Activated CD8-positive, alpha-beta memory T cell treated with anti-CD3 and anti-CD28 coated beads, Interleukin-2, amount 10 ng/mL, durations not matched to agents 7 days and 5 days (primary cell): ENCODE data around the gene ADGRB2. TPM values are rescaled to one million over a fixed set of nuclear protein-coding genes. Genes with fewer than 3 reads are reported as not detected.
"Not testable (repeated sequence)": the region's sequence is repeated elsewhere in the genome, so short reads cannot be mapped to it uniquely, and the experiment has no call there.

ENCODE experiments used
- ATAC-seq: fragments of 150-1000 bp; cut with Tn5 transposase; one replicate; pipeline ENCODE4 v1.10.0; 2021; ENCODE audit warnings: moderate library complexity
- CTCF ChIA-PET: fragments of 350-600 bp; sonication (Branson Sonifier 250); formaldehyde crosslinking; loops from one replicate; lab custom pipeline; 2021; ENCODE audit warnings: antibody characterized with exemption; lab: Charles Lee
- DNase-seq: peaks from one replicate; pipeline ENCODE4 v3.0.0-alpha.2; 2020
- H3K27ac Mint-ChIP-seq: one replicate; pipeline ENCODE4 v1.8.0; 2021; ENCODE audit warnings: mild to moderate bottlenecking, mixed read lengths
- H3K27me3 Mint-ChIP-seq: one replicate; pipeline ENCODE4 v1.8.0; 2021; ENCODE audit warnings: mixed read lengths
- H3K36me3 Mint-ChIP-seq: one replicate; pipeline ENCODE4 v1.8.0; 2021; ENCODE audit warnings: mild to moderate bottlenecking, mixed read lengths
- H3K4me1 Mint-ChIP-seq: one replicate; pipeline ENCODE4 v1.8.0; 2021; ENCODE audit warnings: mixed read lengths
- H3K4me3 Mint-ChIP-seq: one replicate; pipeline ENCODE4 v1.8.0; 2021; ENCODE audit warnings: mild to moderate bottlenecking, moderate library complexity, mixed read lengths
- H3K9me3 Mint-ChIP-seq: one replicate; pipeline ENCODE4 v1.8.0; 2022; ENCODE audit warnings: low read depth, mixed read lengths
- total RNA-seq, 2 experiments: library from RNA; stranded (reverse); gene quantifications; one replicate each; pipeline ENCODE4 v1.2.3, GENCODE V29; 2021

Gene ADGRB2
- total RNA-seq, 2 experiments from 2014 or later: 0.07 to 1.3 TPM

DNA sequence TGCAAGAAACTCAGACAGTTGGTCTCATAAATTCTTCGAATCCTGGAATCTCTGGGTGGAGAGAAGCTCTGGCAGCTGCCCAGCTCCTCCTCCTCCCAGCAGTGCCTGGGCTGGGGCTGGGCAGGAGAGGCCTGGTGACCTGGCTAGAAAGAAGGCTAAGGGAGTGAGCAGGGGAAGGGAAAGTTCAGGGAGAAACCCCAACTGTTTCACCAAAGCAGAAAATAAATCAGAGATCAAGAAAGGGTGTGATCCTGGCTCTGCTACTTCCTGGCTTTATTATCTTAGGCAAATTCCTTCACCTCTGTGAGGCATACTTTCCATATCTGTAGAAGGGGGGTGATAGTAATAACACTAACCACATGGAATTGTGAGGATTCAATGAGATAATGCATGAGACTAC lies 51.5 kb downstream of the ADGRB2 start:
- no peak overlapping the region for H3K4me3 Mint-ChIP-seq
- H3K4me1 Mint-ChIP-seq: peaks cover 24% of the 10 kb centered on the region
- no peak for DNase-seq
- no peaks in the 10 kb centered on the region for H3K9me3 Mint-ChIP-seq
- peaks cover 78% of the 10 kb centered on the region for H3K27me3 Mint-ChIP-seq
- no peaks in the 10 kb centered on the region for H3K36me3 Mint-ChIP-seq
- CTCF ChIA-PET: interaction anchor here (0.6 to 7.0 kb wide), 4 partner anchors 33 to 77 kb away, joined by 3 to 60 read pairs (median 6); no protein-coding TSS in a partner anchor
- ATAC-seq: no peak
- no peak overlapping the region for H3K27ac Mint-ChIP-seq

DNA sequence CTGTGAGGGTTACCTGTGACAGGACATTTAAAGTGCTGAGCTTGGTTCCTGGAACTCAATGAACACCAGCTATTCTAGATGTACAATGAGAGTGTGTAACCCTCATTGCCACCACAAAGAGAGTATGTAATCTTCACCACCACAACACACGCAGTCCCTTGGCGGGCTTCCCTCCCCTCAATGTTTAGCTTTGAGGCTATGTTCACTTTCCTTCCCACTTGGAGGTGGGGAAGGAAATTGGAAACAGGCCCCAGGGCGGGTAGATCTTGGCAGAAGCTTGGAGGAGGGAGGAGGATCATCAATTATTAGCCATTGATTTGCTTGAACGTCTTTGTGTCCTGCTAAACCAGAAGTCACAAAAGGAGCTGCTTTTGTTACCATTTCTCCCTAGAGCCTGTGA lies 52.1 kb downstream of the ADGRB2 start:
- H3K9me3 Mint-ChIP-seq: no peaks in the 10 kb centered on the region
- no peak for ATAC-seq
- no peak for DNase-seq
- CTCF ChIA-PET: interaction anchor here (0.6 to 7.0 kb wide), 6 partner anchors 10 to 287 kb away, joined by 3 to 60 read pairs (median 4); no protein-coding TSS in a partner anchor
- no peak overlapping the region for H3K27ac Mint-ChIP-seq
- peaks cover 75% of the 10 kb centered on the region for H3K27me3 Mint-ChIP-seq
- H3K4me3 Mint-ChIP-seq: no peak overlapping the region
- peaks cover 28% of the 10 kb centered on the region for H3K4me1 Mint-ChIP-seq
- no peaks in the 10 kb centered on the region for H3K36me3 Mint-ChIP-seq

GRCh38 chr1:31708324-31708723 lies 55.8 kb downstream of the ADGRB2 start:
- CTCF ChIA-PET: interaction anchor here (1.6 to 2.6 kb wide), 3 partner anchors 9 to 81 kb away, joined by 3 to 11 read pairs (median 5); no protein-coding TSS in a partner anchor
- DNase-seq (no peak), ATAC-seq (no peak)
- Mint-ChIP-seq H3K27ac (no peak overlapping the region), H3K9me3 (no peaks in the 10 kb centered on the region), H3K27me3 (peaks cover 61% of the 10 kb centered on the region), H3K4me3 (no peak overlapping the region), H3K4me1 (peaks cover 40% of the 10 kb centered on the region), H3K36me3 (no peaks in the 10 kb centered on the region)

DNA sequence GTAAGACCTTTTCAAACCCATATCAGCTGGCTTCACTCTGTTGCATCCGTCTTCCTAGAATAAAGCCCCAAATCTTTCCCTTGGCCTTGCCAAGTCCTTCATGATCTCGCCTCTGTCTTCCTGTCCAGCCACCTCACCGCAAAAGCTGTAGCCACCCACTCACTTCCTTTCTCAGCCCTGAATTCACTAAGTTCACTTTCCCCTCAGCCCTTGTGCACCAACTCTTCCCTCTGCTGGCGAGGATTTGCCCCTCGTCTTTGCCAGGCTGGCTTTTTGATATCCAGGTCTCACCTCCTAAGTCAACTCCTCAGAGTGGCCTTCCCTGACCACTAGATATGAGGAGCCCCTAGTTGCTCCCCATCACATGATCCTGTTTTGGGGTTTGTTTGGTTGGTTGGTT lies 56.4 kb downstream of the ADGRB2 start:
- no peak for ATAC-seq
- Mint-ChIP-seq H3K36me3 (no peaks in the 10 kb centered on the region), H3K4me1 (peaks cover 40% of the 10 kb centered on the region)

DNA sequence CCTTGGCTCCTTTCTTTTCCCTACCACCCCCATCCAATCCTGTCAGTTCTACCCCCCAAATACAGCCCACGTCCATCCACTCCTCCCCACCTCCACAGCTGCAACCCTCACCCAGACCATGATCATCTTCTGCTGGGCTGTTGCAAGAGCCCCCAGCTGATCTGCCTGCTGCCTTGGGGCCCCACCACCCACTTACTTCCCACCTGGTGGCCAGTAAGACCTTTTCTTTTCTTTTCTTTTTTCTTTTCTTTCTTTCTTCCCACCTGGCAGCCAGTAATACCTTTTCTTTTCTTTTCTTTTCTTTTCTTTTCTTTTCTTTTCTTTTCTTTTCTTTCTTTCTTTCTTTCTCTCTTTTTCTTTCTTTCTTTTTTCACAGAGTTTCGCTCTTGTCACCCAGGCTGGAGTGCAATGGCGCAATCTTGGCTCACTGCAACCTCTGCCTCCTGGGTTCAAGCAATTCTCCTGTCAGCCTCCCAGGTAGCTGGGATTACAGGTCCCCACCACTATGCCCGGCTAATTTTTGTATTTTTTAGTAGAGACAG lies 57.0 kb downstream of the ADGRB2 start:
- H3K4me3 Mint-ChIP-seq, DNase-seq, H3K27ac Mint-ChIP-seq, H3K9me3 Mint-ChIP-seq, H3K36me3 Mint-ChIP-seq, ATAC-seq: not testable (repeated sequence)
- peaks cover 55% of the 10 kb centered on the region for H3K27me3 Mint-ChIP-seq
- H3K4me1 Mint-ChIP-seq: peaks cover 42% of the 10 kb centered on the region
- CTCF ChIA-PET: interaction anchor here (0.8 to 8.4 kb wide), 4 partner anchors 9 to 82 kb away, joined by 3 to 43 read pairs (median 8); no protein-coding TSS in a partner anchor

More for the DNA sequence above, 56.4 kb downstream of the ADGRB2 start:
- peak; percentile 49 for DNase-seq
- CTCF ChIA-PET: interaction anchor here (0.8 to 2.6 kb wide), 3 partner anchors 9 to 81 kb away, joined by 3 to 11 read pairs (median 5); no protein-coding TSS in a partner anchor
- Mint-ChIP-seq H3K27me3 (peaks cover 61% of the 10 kb centered on the region), H3K9me3 (no peaks in the 10 kb centered on the region), H3K27ac (no peak overlapping the region), H3K4me3 (no peak overlapping the region)

- Mint-ChIP-seq H3K4me1 (peaks cover 42% of the 10 kb centered on the region), H3K4me3 (no peak overlapping the region), H3K36me3 (no peaks in the 10 kb centered on the region), H3K27me3 (peaks cover 52% of the 10 kb centered on the region), H3K9me3 (no peaks in the 10 kb centered on the region), H3K27ac (no peak overlapping the region)
- no peak for DNase-seq
- CTCF ChIA-PET: interaction anchor here (0.8 to 8.4 kb wide), 2 partner anchors 9 to 35 kb away, joined by 3 to 43 read pairs; no protein-coding TSS in a partner anchor
- ATAC-seq: no peak
Observed at GRCh38 chr1:31706384-31707058, 57.6 kb downstream of the ADGRB2 start.

DNA sequence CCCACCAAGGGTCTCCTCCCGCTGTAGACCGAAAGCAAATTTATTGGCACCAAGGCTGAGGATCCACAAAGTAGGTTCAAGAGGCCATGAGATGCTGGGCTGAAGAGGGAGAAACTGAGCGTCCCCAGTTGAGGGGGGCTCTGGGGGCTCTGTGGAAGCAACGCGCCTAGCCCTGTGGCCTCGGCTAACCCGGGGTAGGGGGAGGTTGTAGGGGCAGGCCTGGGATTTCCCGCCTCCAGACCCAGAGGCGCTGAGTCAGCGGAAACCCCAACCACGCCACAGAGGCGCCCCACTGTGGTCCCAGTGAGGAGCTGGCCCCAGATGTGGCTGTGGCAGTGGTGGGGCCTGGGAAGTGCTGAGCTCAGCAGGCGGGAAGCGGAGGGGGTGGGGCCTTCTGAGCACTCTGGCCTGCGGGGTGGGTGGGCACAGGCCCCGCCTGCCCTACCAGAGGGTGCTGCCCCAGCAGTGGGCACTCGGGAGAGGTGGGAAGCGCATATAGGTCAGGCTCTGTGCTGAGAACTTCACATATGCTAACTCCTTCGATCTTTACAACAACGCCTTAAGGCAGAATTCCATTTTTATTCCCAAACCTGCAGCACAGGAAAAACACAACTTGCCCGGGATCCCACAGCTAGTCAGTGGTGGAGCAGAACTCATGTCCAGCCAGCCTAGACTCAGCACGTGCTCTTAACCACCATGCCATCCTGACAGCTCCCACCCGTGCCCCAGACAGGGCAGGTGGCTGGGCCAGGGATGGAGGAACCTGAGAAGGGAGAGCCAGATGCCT lies 58.9 kb downstream of the ADGRB2 start:
- peak; percentile 92 for DNase-seq
- peaks cover 51% of the 10 kb centered on the region for H3K4me1 Mint-ChIP-seq
- H3K4me3 Mint-ChIP-seq: peak overlapping the region; percentile 31
- peak; percentile 87 for ATAC-seq
- H3K9me3 Mint-ChIP-seq: no peaks in the 10 kb centered on the region
- H3K27me3 Mint-ChIP-seq: peaks cover 44% of the 10 kb centered on the region
- CTCF ChIA-PET: interaction anchor here (0.7 to 8.4 kb wide), 13 partner anchors 11 to 260 kb away, joined by 3 to 43 read pairs (median 6); partner anchors contain the start of genes ADGRB2 and PEF1
- H3K27ac Mint-ChIP-seq: peak overlapping the region; percentile 61
- H3K36me3 Mint-ChIP-seq: no peaks in the 10 kb centered on the region

DNA sequence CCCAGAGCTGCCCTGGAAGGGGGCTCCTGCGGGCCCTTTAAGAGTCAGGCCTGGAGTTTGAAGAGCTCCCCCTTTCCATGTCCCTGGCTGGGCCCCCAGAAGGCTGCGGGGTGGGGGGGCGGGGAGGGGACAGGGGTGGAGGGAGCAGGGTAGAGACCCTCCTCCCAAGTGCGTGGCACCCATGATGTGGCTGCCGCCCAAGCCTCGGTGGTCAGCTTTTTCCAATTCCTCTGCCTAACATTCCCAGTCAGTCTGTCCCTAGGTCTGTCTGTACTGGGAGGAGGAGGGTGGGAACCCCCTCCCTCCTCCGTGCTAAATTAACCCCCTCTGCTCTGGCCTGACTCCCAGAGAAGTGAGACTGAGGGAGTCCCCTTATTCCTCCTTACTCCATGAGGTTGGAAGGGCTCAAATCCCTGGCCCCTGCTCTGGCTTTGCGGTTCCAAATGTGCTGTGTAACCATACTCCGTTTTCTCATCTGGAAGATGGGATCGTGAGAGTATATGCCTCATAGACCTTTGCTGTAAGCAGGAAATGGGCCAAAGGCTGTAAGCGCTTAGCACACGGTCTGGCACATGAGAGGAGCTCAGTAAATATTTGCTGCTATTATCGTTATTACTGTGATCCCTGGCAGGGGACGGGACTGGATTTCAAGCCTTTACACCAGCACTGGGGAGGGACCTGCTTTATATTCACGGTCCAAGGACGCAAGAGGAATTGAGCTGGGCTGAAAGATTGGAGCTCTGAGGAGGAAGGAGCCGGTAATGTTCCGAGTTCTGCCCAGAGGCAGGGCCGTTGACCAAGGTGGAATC lies 59.7 kb downstream of the ADGRB2 start:
- H3K27me3 Mint-ChIP-seq: peaks cover 41% of the 10 kb centered on the region
- H3K4me1 Mint-ChIP-seq: peaks cover 58% of the 10 kb centered on the region
- CTCF ChIA-PET: interaction anchor here (0.8 to 8.4 kb wide), 11 partner anchors 11 to 85 kb away, joined by 3 to 43 read pairs (median 8); partner anchors contain the start of genes ADGRB2 and PEF1
- peak; percentile 44 for DNase-seq
- peak; percentile 15 for ATAC-seq
- peak overlapping the region; percentile 31 for H3K4me3 Mint-ChIP-seq
- peak overlapping the region; percentile 61 for H3K27ac Mint-ChIP-seq
- H3K9me3 Mint-ChIP-seq: no peaks in the 10 kb centered on the region
- H3K36me3 Mint-ChIP-seq: no peaks in the 10 kb centered on the region

DNA sequence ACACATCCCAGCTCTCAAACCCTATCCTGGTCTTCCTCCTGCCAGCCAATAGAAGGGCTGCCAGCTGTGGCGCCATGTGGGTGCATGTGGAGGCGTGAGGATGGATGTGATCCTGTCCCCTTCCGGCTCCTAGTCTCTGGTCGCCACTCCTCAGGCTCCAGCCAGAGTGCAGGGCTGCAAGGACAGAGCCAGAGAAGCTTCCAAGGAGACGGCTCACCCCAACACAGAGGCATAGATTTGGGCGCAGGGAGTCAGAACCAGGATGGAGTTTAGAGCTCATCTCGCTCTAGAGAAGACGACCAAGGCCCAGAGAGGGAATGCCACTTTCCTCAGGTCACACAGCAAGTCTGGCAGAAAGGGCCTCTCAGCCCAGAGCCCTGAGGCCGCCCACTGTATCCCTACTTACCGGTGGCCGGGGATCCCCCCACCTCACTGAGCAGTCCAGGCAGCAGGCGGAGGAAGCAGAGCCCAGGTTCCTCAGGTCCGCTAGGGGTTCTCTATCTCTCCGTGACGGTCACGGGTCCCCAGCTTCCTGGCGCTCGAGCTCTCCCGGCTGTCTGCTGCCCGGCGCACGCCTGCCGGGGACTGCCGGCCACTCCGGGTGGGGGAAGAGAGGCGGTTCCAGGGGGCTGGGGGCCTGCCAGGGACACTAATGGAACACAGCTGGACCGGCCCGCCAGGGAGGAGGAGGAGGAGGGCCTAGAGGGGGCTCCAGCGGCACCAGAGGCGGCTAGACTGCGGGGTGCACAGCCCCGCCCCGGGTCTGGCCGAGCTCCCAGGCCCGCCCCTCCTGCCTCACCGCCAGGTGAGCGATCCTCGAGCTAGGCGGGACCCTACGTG lies 60.5 kb downstream of the ADGRB2 start, which contains the start of gene COL16A1:
COL16A1 (minus strand) TSS at position 587 of the 840 bp plus-strand sequence. CDS start 1,824 bp downstream, outside the sequence.
- no peak for DNase-seq
- peak within 1 kb of the TSS; percentile 31 for H3K4me3 Mint-ChIP-seq
- H3K27me3 Mint-ChIP-seq: peaks cover 33% of the 10 kb centered on the region
- no peaks in the 10 kb centered on the region for H3K9me3 Mint-ChIP-seq
- H3K36me3 Mint-ChIP-seq: no peaks in the 10 kb centered on the region
- ATAC-seq: no peak
- H3K4me1 Mint-ChIP-seq: peaks cover 60% of the 10 kb centered on the region
- CTCF ChIA-PET: interaction anchor here (0.8 to 8.4 kb wide), 7 partner anchors 12 to 85 kb away, joined by 3 to 43 read pairs (median 13); no protein-coding TSS in a partner anchor
- H3K27ac Mint-ChIP-seq: peak within 1 kb of the TSS; percentile 61

DNA sequence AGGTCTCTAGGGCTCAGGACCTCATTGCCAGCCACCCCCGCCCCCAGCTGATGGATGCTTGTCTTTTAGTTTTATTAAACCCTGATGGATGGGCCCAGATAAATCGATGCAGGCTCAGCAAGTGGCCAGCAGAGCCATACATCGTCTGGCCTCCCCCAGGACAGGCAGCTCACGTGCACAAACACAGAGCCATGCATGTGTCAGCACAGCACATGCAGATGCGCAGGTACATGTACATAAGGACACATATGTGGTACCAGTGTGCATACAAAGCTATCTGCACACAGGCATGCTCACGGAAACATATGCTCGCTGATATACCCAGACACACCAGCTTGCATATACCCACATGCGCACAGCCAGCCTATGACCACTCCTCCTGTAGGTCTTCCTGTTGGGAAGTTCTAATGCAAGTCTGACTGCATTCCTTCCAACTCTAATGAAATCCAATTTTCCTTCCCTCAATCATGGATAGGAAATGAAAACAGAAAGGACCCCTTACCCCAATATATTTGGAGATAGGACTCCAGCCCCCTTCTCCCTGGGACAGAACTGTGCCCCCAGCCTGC lies 61.2 kb downstream of the ADGRB2 start:
- CTCF ChIA-PET: interaction anchor here (2.1 to 8.4 kb wide), 3 partner anchors 13 to 42 kb away, joined by 8 to 43 read pairs (median 16); no protein-coding TSS in a partner anchor
- Mint-ChIP-seq H3K27ac (no peak overlapping the region), H3K27me3 (peaks cover 28% of the 10 kb centered on the region), H3K9me3 (no peaks in the 10 kb centered on the region), H3K36me3 (no peaks in the 10 kb centered on the region), H3K4me3 (no peak overlapping the region), H3K4me1 (peaks cover 54% of the 10 kb centered on the region)
- ATAC-seq (no peak), DNase-seq (no peak)

DNA sequence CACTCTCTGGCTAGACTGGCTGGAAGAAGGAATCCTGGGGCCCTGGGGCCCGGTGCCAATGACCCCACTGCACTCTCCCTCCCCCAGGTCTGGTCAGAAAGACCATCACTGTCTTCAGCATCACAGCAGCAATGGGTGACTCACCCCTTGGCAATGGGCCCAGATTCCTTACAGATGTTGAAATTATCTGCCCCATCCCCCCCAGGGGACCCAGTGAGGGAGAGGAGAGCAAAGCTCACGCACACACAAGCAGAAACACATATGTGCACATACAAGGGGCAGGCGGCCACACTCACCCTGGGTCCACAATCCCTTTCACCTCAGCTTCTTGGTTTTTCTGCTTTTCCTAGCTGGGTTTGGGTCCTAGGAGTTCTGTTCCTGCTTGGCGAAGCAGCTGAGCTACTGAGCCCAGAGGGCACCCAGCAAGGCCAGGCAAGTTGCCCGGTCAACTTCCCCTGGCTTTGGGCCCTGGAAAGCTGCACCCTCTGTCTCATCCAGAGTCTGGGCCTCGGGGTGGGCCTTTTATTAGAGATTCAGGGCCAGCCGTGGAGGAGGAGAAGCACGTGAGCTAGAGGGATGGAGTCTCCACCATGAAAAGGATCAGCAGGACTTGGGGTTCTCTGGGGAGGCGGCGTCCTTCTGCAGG lies 62.9 kb downstream of the ADGRB2 start:
- peaks cover 43% of the 10 kb centered on the region for H3K4me1 Mint-ChIP-seq

More for the DNA sequence above, 62.9 kb downstream of the ADGRB2 start:
- H3K27me3 Mint-ChIP-seq: peaks cover 21% of the 10 kb centered on the region
- DNase-seq (peak; percentile 50), ATAC-seq (no peak)
- CTCF ChIA-PET: interaction anchor here (0.7 to 8.4 kb wide), 6 partner anchors 9 to 88 kb away, joined by 3 to 43 read pairs (median 4); no protein-coding TSS in a partner anchor
- H3K9me3 Mint-ChIP-seq: no peaks in the 10 kb centered on the region
- H3K4me3 Mint-ChIP-seq: no peak overlapping the region
- H3K36me3 Mint-ChIP-seq: no peaks in the 10 kb centered on the region
- no peak overlapping the region for H3K27ac Mint-ChIP-seq
